Liver (tissue), 9 donors: Measurements from ENCODE around the gene ZNRF3. TPM values are rescaled to one million over a fixed set of nuclear protein-coding genes. Genes with fewer than 3 reads are reported as not detected.

ENCODE experiments used
- DNase-seq: peaks from one replicate; pipeline ENCODE4 v3.0.0-alpha.2; 2017; ENCODE audit warnings: low spot score
- H3K27ac ChIP-seq, 2 donors: one replicate each; pipeline ENCODE4 v1.7.0; 2013; ENCODE audit warnings: inconsistent platforms in 2 of 2, low read length in 2 of 2, control low read depth in 1 of 2, low read depth in 1 of 2, mild to moderate bottlenecking in 1 of 2
- H3K27me3 ChIP-seq, 4 donors: one replicate each; pipeline versions ENCODE4 v1.6.1 to v1.7.0; 2013; ENCODE audit warnings: low read length in 3 of 4, inconsistent platforms in 1 of 4, mild to moderate bottlenecking in 1 of 4, moderate library complexity in 1 of 4; ENCODE audit not compliant: control insufficient read depth in 4 of 4, insufficient read depth in 4 of 4
- H3K36me3 ChIP-seq, 4 donors: one replicate each; pipeline versions ENCODE4 v1.6.1 to v1.7.0; 2013; ENCODE audit warnings: low read length in 3 of 4, mild to moderate bottlenecking in 3 of 4, low read depth in 1 of 4, moderate library complexity in 1 of 4; ENCODE audit not compliant: control insufficient read depth in 4 of 4, insufficient read depth in 3 of 4
- H3K4me1 ChIP-seq, 4 donors: one replicate each; pipeline versions ENCODE4 v1.6.1 to v1.7.0; 2013; ENCODE audit warnings: low read length in 3 of 4, mild to moderate bottlenecking in 3 of 4, moderate library complexity in 1 of 4; ENCODE audit not compliant: control insufficient read depth in 4 of 4, insufficient read depth in 4 of 4
- H3K4me3 ChIP-seq, 3 donors: one replicate each; pipeline versions ENCODE4 v1.6.1 to v1.7.0; 2013; ENCODE audit warnings: low read length in 3 of 3, control low read depth in 1 of 3, low read depth in 1 of 3, mild to moderate bottlenecking in 1 of 3
- H3K9ac ChIP-seq, 2 donors: one replicate each; pipeline ENCODE4 v1.7.0; 2013; ENCODE audit warnings: low read length in 2 of 2, mild to moderate bottlenecking in 2 of 2, moderate library complexity in 2 of 2, control low read depth in 1 of 2, low read depth in 1 of 2
- H3K9me3 ChIP-seq, 4 donors: one replicate each; pipeline versions ENCODE4 v1.6.1 to v1.7.0; 2013; ENCODE audit warnings: low read length in 3 of 4; ENCODE audit not compliant: control insufficient read depth in 4 of 4
- CTCF ChIP-seq: fragments of 150-350 bp; IDR thresholded peaks from 2 replicates; pipeline ENCODE4 v1.5.1; 2017; ENCODE audit warnings: improper control_type of control experiment, low read depth, low read length; ENCODE audit not compliant: missing input control
- EGR1 ChIP-seq, 2 donors: IDR thresholded peaks; 2 replicates each; pipeline ENCODE4 v1.6.1; 2016 to 2018; ENCODE audit warnings: antibody characterized with exemption in 2 of 2, low read depth in 2 of 2
- FOXA1 ChIP-seq: IDR thresholded peaks from 2 replicates; pipeline ENCODE4 v1.6.1; 2016; ENCODE audit warnings: antibody characterized with exemption
- FOXA2 ChIP-seq: IDR thresholded peaks from 2 replicates; pipeline ENCODE4 v1.6.1; 2016; ENCODE audit warnings: antibody characterized with exemption
- GABPA ChIP-seq, 2 donors: IDR thresholded peaks in 1 of 2; conservative IDR thresholded peaks in 1 of 2; 2 replicates each; pipeline ENCODE4 v1.6.1; 2016; ENCODE audit warnings: antibody characterized with exemption in 2 of 2, mild to moderate bottlenecking in 1 of 2, moderate library complexity in 1 of 2
- HNF4A ChIP-seq, 2 donors: conservative IDR thresholded peaks; 2 replicates each; pipeline ENCODE4 v1.6.1; 2016; ENCODE audit warnings: antibody characterized with exemption in 2 of 2, mild to moderate bottlenecking in 2 of 2
- HNF4G ChIP-seq: IDR thresholded peaks from 2 replicates; pipeline ENCODE4 v1.6.1; 2016; ENCODE audit warnings: antibody characterized with exemption
- JUND ChIP-seq, 2 donors: IDR thresholded peaks; 2 replicates each; pipeline ENCODE4 v1.6.1; 2016; ENCODE audit warnings: antibody characterized with exemption in 2 of 2
- NR2F2 ChIP-seq: IDR thresholded peaks from 2 replicates; pipeline ENCODE4 v1.6.1; 2016; ENCODE audit warnings: antibody characterized with exemption
- RAD21 ChIP-seq, 2 donors: IDR thresholded peaks; 2 replicates each; pipeline ENCODE4 v1.6.1; 2016; ENCODE audit warnings: antibody characterized with exemption in 2 of 2, mild to moderate bottlenecking in 2 of 2
- RXRA ChIP-seq, 2 donors: IDR thresholded peaks; 2 replicates each; pipeline ENCODE4 v1.6.1; 2017 to 2018; ENCODE audit warnings: antibody characterized with exemption in 2 of 2, mild to moderate bottlenecking in 1 of 2
- SP1 ChIP-seq: IDR thresholded peaks from 2 replicates; pipeline ENCODE4 v1.6.1; 2018; ENCODE audit warnings: antibody characterized with exemption, mild to moderate bottlenecking
- TAF1 ChIP-seq: conservative IDR thresholded peaks from 2 replicates; pipeline ENCODE4 v1.6.1; 2016; ENCODE audit warnings: antibody characterized with exemption, mild to moderate bottlenecking
- YY1 ChIP-seq: IDR thresholded peaks from 2 replicates; pipeline ENCODE4 v1.6.1; 2016; ENCODE audit warnings: antibody characterized with exemption, mild to moderate bottlenecking
- ZBTB33 ChIP-seq: IDR thresholded peaks from 2 replicates; pipeline ENCODE4 v1.6.1; 2016; ENCODE audit warnings: antibody characterized with exemption
- WGBS: extraction: QIAGEN DNeasy Blood & Tissue Kit; methylation state at CpG from one replicate; pipeline ENCODE4 v1.1.7; 2013; 5-methylcytosine and 5-hydroxymethylcytosine counted together
- polyA plus RNA-seq, 2 donors: library from polyadenylated mRNA; stranded (reverse) in 1 of 2; unstranded in 1 of 2; fragments of 200-250 nt in 1 of 2; fragments of >200 nt in 1 of 2; fragmentation: Nextera tagmentation in 1 of 2; extraction: Ambion mirVana in 1 of 2; gene quantifications; one replicate each; pipeline versions ENCODE4 v1.2.1 to v1.2.3, GENCODE V29; 2013 to 2015
- total RNA-seq, 2 donors: library from RNA; depleted of rRNA; stranded (reverse); fragments of >200 nt; gene quantifications; one replicate each; pipeline ENCODE4 v1.2.3, GENCODE V29; 2014
- TF ChIP-seq, protein P1 (sequence below): IDR thresholded peaks from 2 replicates; pipeline ENCODE4 v1.6.1; 2016; ENCODE audit warnings: antibody characterized with exemption, mild to moderate bottlenecking
- TF ChIP-seq, protein P2 (sequence below): IDR thresholded peaks from 2 replicates; pipeline ENCODE4 v1.6.1; 2016; ENCODE audit warnings: antibody characterized with exemption
- TF ChIP-seq, protein P3 (sequence below): IDR thresholded peaks from 2 replicates; pipeline ENCODE4 v1.6.1; 2016; ENCODE audit warnings: antibody characterized with exemption
- donor health status: healthy.
- donor health status: healthy.
- donor health status: healthy.
- donor health status: healthy.
- donor health status: healthy.

Gene ZNRF3
- total and polyA plus RNA-seq, 4 donors: 2.2 to 5.9 (median 4.7) TPM

GRCh38 chr22:29102300-29102699, 218.9 kb downstream of the ZNRF3 start (continued):
- TF ChIP-seq, protein P1, sequence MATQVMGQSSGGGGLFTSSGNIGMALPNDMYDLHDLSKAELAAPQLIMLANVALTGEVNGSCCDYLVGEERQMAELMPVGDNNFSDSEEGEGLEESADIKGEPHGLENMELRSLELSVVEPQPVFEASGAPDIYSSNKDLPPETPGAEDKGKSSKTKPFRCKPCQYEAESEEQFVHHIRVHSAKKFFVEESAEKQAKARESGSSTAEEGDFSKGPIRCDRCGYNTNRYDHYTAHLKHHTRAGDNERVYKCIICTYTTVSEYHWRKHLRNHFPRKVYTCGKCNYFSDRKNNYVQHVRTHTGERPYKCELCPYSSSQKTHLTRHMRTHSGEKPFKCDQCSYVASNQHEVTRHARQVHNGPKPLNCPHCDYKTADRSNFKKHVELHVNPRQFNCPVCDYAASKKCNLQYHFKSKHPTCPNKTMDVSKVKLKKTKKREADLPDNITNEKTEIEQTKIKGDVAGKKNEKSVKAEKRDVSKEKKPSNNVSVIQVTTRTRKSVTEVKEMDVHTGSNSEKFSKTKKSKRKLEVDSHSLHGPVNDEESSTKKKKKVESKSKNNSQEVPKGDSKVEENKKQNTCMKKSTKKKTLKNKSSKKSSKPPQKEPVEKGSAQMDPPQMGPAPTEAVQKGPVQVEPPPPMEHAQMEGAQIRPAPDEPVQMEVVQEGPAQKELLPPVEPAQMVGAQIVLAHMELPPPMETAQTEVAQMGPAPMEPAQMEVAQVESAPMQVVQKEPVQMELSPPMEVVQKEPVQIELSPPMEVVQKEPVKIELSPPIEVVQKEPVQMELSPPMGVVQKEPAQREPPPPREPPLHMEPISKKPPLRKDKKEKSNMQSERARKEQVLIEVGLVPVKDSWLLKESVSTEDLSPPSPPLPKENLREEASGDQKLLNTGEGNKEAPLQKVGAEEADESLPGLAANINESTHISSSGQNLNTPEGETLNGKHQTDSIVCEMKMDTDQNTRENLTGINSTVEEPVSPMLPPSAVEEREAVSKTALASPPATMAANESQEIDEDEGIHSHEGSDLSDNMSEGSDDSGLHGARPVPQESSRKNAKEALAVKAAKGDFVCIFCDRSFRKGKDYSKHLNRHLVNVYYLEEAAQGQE: no peak
- TF ChIP-seq, protein P2, sequence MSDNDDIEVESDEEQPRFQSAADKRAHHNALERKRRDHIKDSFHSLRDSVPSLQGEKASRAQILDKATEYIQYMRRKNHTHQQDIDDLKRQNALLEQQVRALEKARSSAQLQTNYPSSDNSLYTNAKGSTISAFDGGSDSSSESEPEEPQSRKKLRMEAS: no peak
- TF ChIP-seq, protein P3, sequence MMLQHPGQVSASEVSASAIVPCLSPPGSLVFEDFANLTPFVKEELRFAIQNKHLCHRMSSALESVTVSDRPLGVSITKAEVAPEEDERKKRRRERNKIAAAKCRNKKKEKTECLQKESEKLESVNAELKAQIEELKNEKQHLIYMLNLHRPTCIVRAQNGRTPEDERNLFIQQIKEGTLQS: no peak

GRCh38 chr22:29103121-29103520, 219.7 kb downstream of the ZNRF3 start:
- Histone ChIP-seq H3K27ac (no peak overlapping the region), H3K4me3 (no peak overlapping the region), H3K27me3 (no peaks in the 10 kb centered on the region), H3K9me3 (no peaks in the 10 kb centered on the region), H3K9ac (no peak overlapping the region), H3K36me3 (peaks cover 0 to 2% (median 0%) of the 10 kb centered on the region in 4 donors), H3K4me1 (no peaks in the 10 kb centered on the region)
- no peak for DNase-seq
- WGBS: 86% methylated on average over 1 of the region's 1 CpG
- TF ChIP-seq GABPA (IDR thresholded peaks at IDR 0.05 in 1 of 2, conservative IDR thresholded peaks at IDR 0.05 in 1 of 2) (no peak), CTCF (no peak), FOXA1 (no peak), JUND (IDR thresholded peaks at IDR 0.05) (no peak), YY1 (no peak), NR2F2 (no peak), HNF4A (conservative IDR thresholded peaks at IDR 0.05) (no peak), RAD21 (IDR thresholded peaks at IDR 0.05) (no peak), TAF1 (no peak), EGR1 (IDR thresholded peaks at IDR 0.05; ENCODE audit: low read depth in 2 of 2) (no peak), FOXA2 (no peak), RXRA (IDR thresholded peaks at IDR 0.05) (no peak), ZBTB33 (no peak), HNF4G (no peak), SP1 (no peak)
- TF ChIP-seq, protein P2: no peak
- TF ChIP-seq, protein P1: no peak
- TF ChIP-seq, protein P3: no peak
